Fibroblast of skin of back (primary cell): ENCODE results near the gene ZNF394.

Source experiments
- DNase-seq: peaks from one replicate; pipeline ENCODE4 v3.0.0-alpha.2; 2013

Gene ZNF394

GRCh38 chr7:99447943-99448342, 52.1 kb downstream of the ZNF394 start:
- DNase-seq: no peak

- no peak for DNase-seq
Measured at GRCh38 chr7:99446096-99446495, 54.0 kb downstream of the ZNF394 start.
